ENCODE results near the gene NELL2.

- TF ChIP-seq CTBP1 (IDR thresholded peaks at IDR 0.05; ENCODE audit: borderline replicate concordance) (no peak), ELF4 (IDR thresholded peaks at IDR 0.05) (no peak), FOXM1 (IDR thresholded peaks at IDR 0.05; ENCODE audit: borderline replicate concordance) (no peak), ZNF384 (IDR thresholded peaks at IDR 0.05) (no peak), L3MBTL2 (conservative IDR thresholded peaks at IDR 0.05) (no peak), FOXA1 (IDR thresholded peaks at IDR 0.05) (no peak), PKNOX1 (IDR thresholded peaks at IDR 0.05) (no peak), HDGF (IDR thresholded peaks at IDR 0.05; ENCODE audit: borderline replicate concordance) (no peak), TARDBP (IDR thresholded peaks at IDR 0.05) (no peak), BHLHE40 (IDR thresholded peaks at IDR 0.05; ENCODE audit: borderline replicate concordance) (no peak), SP1 (IDR thresholded peaks at IDR 0.05) (no peak), LEF1 (IDR thresholded peaks at IDR 0.05; ENCODE audit: borderline replicate concordance) (no peak), ARNT (IDR thresholded peaks at IDR 0.05) (no peak)
Observed at GRCh38 chr12:44817687-44818086, 58.4 kb downstream of the NELL2 start.

Measured in HEK293T (cell line).